ENCODE results near the gene CTIF.

The CTIF gene

GRCh38 chr18:48770243-48770642 is 231.4 kb downstream of the CTIF start:
- no peak for DNase-seq (ENCODE audit: low read depth, low spot score)
- ChIA-PET CTCF (interaction anchor here (0.9 to 1.7 kb wide), 2 partner anchors 10 to 272 kb away, joined by 3 to 6 read pairs; no protein-coding TSS in a partner anchor), POLR2A (no interaction called here)
- no peak for TF ChIP-seq CTCF (IDR thresholded peaks at IDR 0.05; ENCODE audit: insufficient read depth, low read length, missing control alignments)
- no peak overlapping the region for H3K4me3 ChIP-seq (ENCODE audit: low read depth, low read length)

GRCh38 chr18:48771641-48772375 is 233.0 kb downstream of the CTIF start:
- no peak overlapping the region for H3K4me3 ChIP-seq (ENCODE audit: low read depth, low read length)
- POLR2A ChIA-PET: no interaction called here
- DNase-seq (ENCODE audit: low read depth, low spot score): no peak
- TF ChIP-seq CTCF (IDR thresholded peaks at IDR 0.05; ENCODE audit: insufficient read depth, low read length, missing control alignments): no peak
- CTCF ChIA-PET: interaction anchor here (1.4 to 1.7 kb wide), 2 partner anchors 8 to 14 kb away, joined by 3 to 6 read pairs; no protein-coding TSS in a partner anchor

DNA sequence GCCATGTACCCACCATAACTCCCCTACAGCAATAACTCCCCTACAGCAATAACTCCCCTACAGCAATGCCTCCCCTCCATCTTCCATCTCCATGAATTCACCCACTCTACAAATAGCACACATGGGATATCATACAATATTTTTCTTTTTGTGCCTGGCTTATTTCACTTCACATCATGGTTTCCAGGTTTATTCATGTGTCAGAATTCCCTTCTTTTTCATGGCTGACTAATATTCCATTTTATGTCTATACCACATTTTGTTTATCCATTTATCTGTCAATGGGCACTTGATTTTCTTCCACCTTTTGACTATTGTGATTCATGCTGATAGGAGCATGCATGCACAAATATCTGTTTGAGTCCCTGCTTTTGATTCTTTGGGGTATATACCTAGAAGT is 233.6 kb downstream of the CTIF start:
- no peak for DNase-seq (ENCODE audit: low read depth, low spot score)
- TF ChIP-seq CTCF (IDR thresholded peaks at IDR 0.05; ENCODE audit: insufficient read depth, low read length, missing control alignments): no peak
- ChIA-PET CTCF (no interaction called here), POLR2A (no interaction called here)
- no peak overlapping the region for H3K4me3 ChIP-seq (ENCODE audit: low read depth, low read length)

DNA sequence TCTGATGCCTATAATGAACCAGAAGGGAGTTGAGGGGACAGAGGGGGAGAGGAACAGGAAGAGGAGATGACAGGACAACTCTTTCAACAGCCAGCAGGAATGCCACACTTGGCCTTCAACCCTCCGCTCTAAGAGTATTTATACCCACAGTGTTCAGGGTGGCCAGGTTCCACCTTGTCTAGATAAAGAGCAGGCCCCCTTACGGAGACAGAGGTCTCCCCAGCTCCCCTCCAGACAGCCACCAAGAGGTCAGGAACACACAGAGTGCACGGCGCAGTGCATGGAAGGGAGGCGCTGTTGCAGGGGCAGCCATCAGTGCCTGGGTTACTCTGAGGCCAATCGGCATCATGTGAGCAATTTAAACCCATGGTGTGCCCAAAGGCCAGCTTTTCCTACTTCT is 235.0 kb downstream of the CTIF start:
- ChIA-PET CTCF (interaction anchor here (1.0 to 4.2 kb wide), 3 partner anchors 13 to 466 kb away, joined by 3 to 21 read pairs (median 5); no protein-coding TSS in a partner anchor), POLR2A (no interaction called here)
- no peak overlapping the region for H3K4me3 ChIP-seq (ENCODE audit: low read depth, low read length)
- TF ChIP-seq CTCF (IDR thresholded peaks at IDR 0.05; ENCODE audit: insufficient read depth, low read length, missing control alignments): no peak
- DNase-seq (ENCODE audit: low read depth, low spot score): no peak

DNA sequence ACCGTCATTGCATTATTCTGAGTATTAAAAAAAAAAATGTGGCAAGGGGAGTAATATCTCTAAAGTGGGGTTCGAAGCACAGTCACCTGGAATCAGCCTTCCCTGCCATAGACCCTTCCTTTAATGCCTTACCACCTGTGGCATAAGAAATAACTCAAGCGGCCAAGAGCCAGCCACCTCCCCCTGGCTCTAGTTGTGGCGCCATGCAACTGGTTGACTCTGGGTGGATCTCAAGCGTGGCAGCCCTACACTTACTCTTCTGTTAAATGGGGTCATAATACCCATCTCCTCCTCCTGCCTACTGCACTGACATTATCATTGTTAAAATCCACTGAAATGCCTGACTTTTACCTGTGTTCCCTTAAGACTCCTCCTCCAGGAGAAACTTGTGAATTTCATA is 236.1 kb downstream of the CTIF start:
- no peak for TF ChIP-seq CTCF (IDR thresholded peaks at IDR 0.05; ENCODE audit: insufficient read depth, low read length, missing control alignments)
- ChIA-PET POLR2A (interaction anchor here (0.7 kb wide), 1 partner anchor 170 kb away, joined by 3 read pairs; no protein-coding TSS in a partner anchor), CTCF (interaction anchor here (1.4 to 4.2 kb wide), 2 partner anchors 17 to 98 kb away, joined by 4 to 21 read pairs; no protein-coding TSS in a partner anchor)
- no peak overlapping the region for H3K4me3 ChIP-seq (ENCODE audit: low read depth, low read length)
- no peak for DNase-seq (ENCODE audit: low read depth, low spot score)

- TF ChIP-seq CTCF (IDR thresholded peaks at IDR 0.05; ENCODE audit: insufficient read depth, low read length, missing control alignments): no peak
- CTCF ChIA-PET: interaction anchor here (1.2 to 4.2 kb wide), 5 partner anchors 11 to 99 kb away, joined by 3 to 21 read pairs (median 9); no protein-coding TSS in a partner anchor
- POLR2A ChIA-PET: no interaction called here
- no peak for DNase-seq (ENCODE audit: low read depth, low spot score)
- no peak overlapping the region for H3K4me3 ChIP-seq (ENCODE audit: low read depth, low read length)
Measured at GRCh38 chr18:48775372-48776155, 236.7 kb downstream of the CTIF start.
